Measurements from ENCODE around the gene ZFC3H1.

Gene ZFC3H1

DNA sequence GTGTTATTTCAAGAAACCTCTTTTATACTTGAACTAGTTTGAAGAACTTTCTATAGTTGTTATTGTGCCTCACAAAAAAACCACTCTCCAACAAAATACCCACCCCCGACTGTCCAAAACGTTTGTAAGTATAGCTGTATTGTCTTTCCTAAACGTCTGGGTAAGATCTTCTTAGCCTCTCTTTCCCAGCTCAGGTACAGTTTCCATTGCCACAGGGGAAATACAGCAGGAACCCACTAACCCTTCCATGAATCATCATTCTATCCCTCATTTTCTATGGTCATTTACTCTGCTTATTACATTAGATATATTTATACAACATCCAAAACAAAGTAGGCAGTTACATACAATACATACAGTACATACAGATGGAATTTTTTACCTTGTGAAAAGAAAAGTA lies 70.8 kb downstream of the ZFC3H1 start:
- Histone ChIP-seq H3K9me3 (replicated peaks in 1 of 2; ENCODE audit: control insufficient read depth in 2 of 2, insufficient read depth in 1 of 2, low read depth in 1 of 2, low read length in 2 of 2) (no peaks in the 10 kb centered on the region), H3K23ac (ENCODE audit: low read depth, low read length, poor library complexity) (no peak overlapping the region), H3K18ac (ENCODE audit: low read length) (no peak overlapping the region), H3K36me3 (replicated peaks in 1 of 2; ENCODE audit: control insufficient read depth in 2 of 2, insufficient read depth in 2 of 2, low read length in 2 of 2) (no peaks in the 10 kb centered on the region), H3K27ac (replicated peaks; ENCODE audit: low read length) (no peak overlapping the region), H2BK12ac (ENCODE audit: low read length) (no peak overlapping the region), H2AK5ac (ENCODE audit: low read depth, low read length) (no peak overlapping the region), H3K14ac (ENCODE audit: low read length) (no peak overlapping the region), H3K79me1 (ENCODE audit: low read depth, low read length) (no peaks in the 10 kb centered on the region), H3K4me1 (ENCODE audit: control insufficient read depth in 2 of 2, insufficient read depth in 1 of 2, low read depth in 1 of 2, low read length in 2 of 2) (peaks cover 0 to 3% of the 10 kb centered on the region in 2 donors), H4K91ac (ENCODE audit: low read depth, low read length, poor library complexity) (no peak overlapping the region), H3K27me3 (ENCODE audit: control insufficient read depth in 3 of 3, insufficient read depth in 3 of 3, low read depth in 1 of 3, low read length in 3 of 3) (no peaks in the 10 kb centered on the region), H2AFZ (ENCODE audit: low read length) (peak overlapping the region; percentile 56), H3K4me3 (ENCODE audit: low read length in 2 of 2) (no peak overlapping the region), H2BK120ac (ENCODE audit: low read depth, low read length) (no peak overlapping the region), H2BK5ac (ENCODE audit: low read length) (no peak overlapping the region), H4K8ac (ENCODE audit: low read depth, low read length) (no peak overlapping the region), H2BK15ac (ENCODE audit: low read length) (no peak overlapping the region), H3K4ac (ENCODE audit: low read length) (no peak overlapping the region), H3K9ac (ENCODE audit: low read depth, low read length, poor library complexity) (no peak overlapping the region), H3K4me2 (ENCODE audit: insufficient read depth, low read length, poor library complexity, severe bottlenecking) (no peak overlapping the region)
- no peak for DNase-seq (ENCODE audit: low spot score)
- WGBS, 2 donors (ENCODE audit: extremely low coverage in 2 of 2, insufficient read length in 2 of 2, insufficient replicate concordance in 1 of 2), result no CpG with 5 or more reads among the region's 3 CpGs

DNA sequence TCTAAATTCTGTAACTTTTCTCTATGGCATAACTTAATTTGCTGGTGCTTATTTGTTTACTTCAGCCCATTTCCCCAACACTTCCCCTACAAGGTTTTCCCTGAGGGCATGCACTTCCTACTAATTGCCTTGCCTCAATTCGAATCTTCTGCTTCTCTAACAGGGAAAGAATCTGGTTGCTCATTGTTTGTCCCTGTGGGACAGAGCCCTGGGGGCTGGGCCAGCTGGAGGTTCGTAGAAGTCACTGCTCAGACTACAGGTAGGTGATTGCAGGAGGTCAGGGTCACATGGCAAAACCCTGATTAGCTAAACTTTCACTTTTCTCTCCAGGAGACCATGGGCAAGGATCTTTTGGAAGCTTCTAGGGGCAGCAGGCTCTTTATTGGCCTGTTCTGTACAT lies 72.0 kb downstream of the ZFC3H1 start:
- no peak overlapping the region for H3K9ac ChIP-seq (ENCODE audit: low read depth, low read length, poor library complexity)
- DNase-seq (ENCODE audit: low spot score), result no peak
- H3K14ac ChIP-seq (ENCODE audit: low read length), result no peak overlapping the region
- H2AK5ac ChIP-seq (ENCODE audit: low read depth, low read length), result no peak overlapping the region
- H3K18ac ChIP-seq (ENCODE audit: low read length), result no peak overlapping the region
- no peak overlapping the region for H2BK15ac ChIP-seq (ENCODE audit: low read length)
- no peak overlapping the region for H3K4ac ChIP-seq (ENCODE audit: low read length)
- no peak overlapping the region for H4K91ac ChIP-seq (ENCODE audit: low read depth, low read length, poor library complexity)
- no peak overlapping the region for H3K27ac ChIP-seq (replicated peaks; ENCODE audit: low read length)
- H2BK120ac ChIP-seq (ENCODE audit: low read depth, low read length), result no peak overlapping the region
- H3K4me1 ChIP-seq (ENCODE audit: control insufficient read depth in 2 of 2, insufficient read depth in 1 of 2, low read depth in 1 of 2, low read length in 2 of 2), result peaks cover 0 to 6% of the 10 kb centered on the region in 2 donors
- H3K4me2 ChIP-seq (ENCODE audit: insufficient read depth, low read length, poor library complexity, severe bottlenecking), result no peak overlapping the region
- no peak overlapping the region for H4K8ac ChIP-seq (ENCODE audit: low read depth, low read length)
- no peaks in the 10 kb centered on the region for H3K36me3 ChIP-seq (replicated peaks in 1 of 2; ENCODE audit: control insufficient read depth in 2 of 2, insufficient read depth in 2 of 2, low read length in 2 of 2)
- no peak overlapping the region for H3K23ac ChIP-seq (ENCODE audit: low read depth, low read length, poor library complexity)
- H3K27me3 ChIP-seq (ENCODE audit: control insufficient read depth in 3 of 3, insufficient read depth in 3 of 3, low read depth in 1 of 3, low read length in 3 of 3), result no peaks in the 10 kb centered on the region
- H3K79me1 ChIP-seq (ENCODE audit: low read depth, low read length), result no peaks in the 10 kb centered on the region
- H2BK12ac ChIP-seq (ENCODE audit: low read length), result no peak overlapping the region
- H3K4me3 ChIP-seq (ENCODE audit: low read length in 2 of 2), result no peak overlapping the region
- no CpG with 5 or more reads among the region's 2 CpGs for WGBS, 2 donors (ENCODE audit: extremely low coverage in 2 of 2, insufficient read length in 2 of 2, insufficient replicate concordance in 1 of 2)
- no peaks in the 10 kb centered on the region for H3K9me3 ChIP-seq (replicated peaks in 1 of 2; ENCODE audit: control insufficient read depth in 2 of 2, insufficient read depth in 1 of 2, low read depth in 1 of 2, low read length in 2 of 2)
- no peak overlapping the region for H2AFZ ChIP-seq (ENCODE audit: low read length)
- no peak overlapping the region for H2BK5ac ChIP-seq (ENCODE audit: low read length)

DNA sequence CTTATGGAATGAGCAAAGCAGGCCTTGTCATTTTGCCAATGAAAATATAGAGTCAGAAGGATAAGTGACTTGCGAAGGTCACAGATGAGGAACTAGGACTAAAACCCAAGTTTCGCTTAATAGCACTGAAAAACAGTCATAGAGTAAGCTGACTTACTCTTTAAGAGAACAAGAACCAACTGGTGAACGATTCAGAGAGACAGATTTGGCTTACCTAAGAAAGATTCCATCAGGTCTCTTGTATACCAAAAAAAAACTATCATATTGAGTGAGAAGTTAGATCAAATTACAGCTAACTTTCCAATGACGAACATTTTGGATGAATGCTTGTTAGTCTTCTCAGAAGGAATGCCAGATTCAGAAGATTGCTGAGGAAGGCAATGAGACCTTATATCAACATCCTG lies 74.2 kb downstream of the ZFC3H1 start:
- Histone ChIP-seq H2AK5ac (ENCODE audit: low read depth, low read length) (no peak overlapping the region), H3K9ac (ENCODE audit: low read depth, low read length, poor library complexity) (no peak overlapping the region), H3K9me3 (replicated peaks in 1 of 2; ENCODE audit: control insufficient read depth in 2 of 2, insufficient read depth in 1 of 2, low read depth in 1 of 2, low read length in 2 of 2) (no peaks in the 10 kb centered on the region), H3K4ac (ENCODE audit: low read length) (no peak overlapping the region), H2BK12ac (ENCODE audit: low read length) (no peak overlapping the region), H3K27me3 (ENCODE audit: control insufficient read depth in 3 of 3, insufficient read depth in 3 of 3, low read depth in 1 of 3, low read length in 3 of 3) (no peaks in the 10 kb centered on the region), H3K27ac (replicated peaks; ENCODE audit: low read length) (no peak overlapping the region), H4K8ac (ENCODE audit: low read depth, low read length) (no peak overlapping the region), H3K36me3 (replicated peaks in 1 of 2; ENCODE audit: control insufficient read depth in 2 of 2, insufficient read depth in 2 of 2, low read length in 2 of 2) (no peaks in the 10 kb centered on the region), H3K14ac (ENCODE audit: low read length) (no peak overlapping the region), H3K4me2 (ENCODE audit: insufficient read depth, low read length, poor library complexity, severe bottlenecking) (no peak overlapping the region), H2BK5ac (ENCODE audit: low read length) (no peak overlapping the region), H3K79me1 (ENCODE audit: low read depth, low read length) (no peaks in the 10 kb centered on the region), H2BK120ac (ENCODE audit: low read depth, low read length) (no peak overlapping the region), H2AFZ (ENCODE audit: low read length) (no peak overlapping the region), H3K4me3 (ENCODE audit: low read length in 2 of 2) (no peak overlapping the region), H2BK15ac (ENCODE audit: low read length) (no peak overlapping the region), H3K4me1 (ENCODE audit: control insufficient read depth in 2 of 2, insufficient read depth in 1 of 2, low read depth in 1 of 2, low read length in 2 of 2) (peaks cover 0 to 6% of the 10 kb centered on the region in 2 donors), H3K23ac (ENCODE audit: low read depth, low read length, poor library complexity) (no peak overlapping the region), H4K91ac (ENCODE audit: low read depth, low read length, poor library complexity) (no peak overlapping the region), H3K18ac (ENCODE audit: low read length) (no peak overlapping the region)
- DNase-seq (ENCODE audit: low spot score), result no peak
- WGBS, 2 donors (ENCODE audit: extremely low coverage in 2 of 2, insufficient read length in 2 of 2, insufficient replicate concordance in 1 of 2), result no CpG with 5 or more reads among the region's 4 CpGs

DNA sequence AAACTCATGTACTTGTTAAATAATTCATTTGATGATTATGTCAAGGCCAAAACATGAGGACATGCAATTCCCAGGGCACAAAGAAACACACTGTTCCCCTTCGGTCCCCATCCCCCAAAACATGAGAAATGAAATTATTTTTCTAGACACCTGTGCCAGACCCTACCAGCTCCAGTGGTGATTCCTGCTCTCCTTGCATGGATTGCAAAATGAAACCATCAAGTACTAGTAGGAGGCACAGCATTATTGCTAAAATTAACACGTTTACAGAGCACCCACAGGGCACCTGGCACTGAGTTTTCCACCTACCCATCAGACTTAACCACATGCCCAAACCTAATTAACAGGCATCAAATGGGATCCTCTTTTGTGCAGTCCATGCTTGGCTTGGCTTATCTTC lies 76.6 kb downstream of the ZFC3H1 start:
- Histone ChIP-seq H2BK120ac (ENCODE audit: low read depth, low read length) (no peak overlapping the region), H4K8ac (ENCODE audit: low read depth, low read length) (no peak overlapping the region), H2BK12ac (ENCODE audit: low read length) (no peak overlapping the region), H2BK15ac (ENCODE audit: low read length) (no peak overlapping the region), H3K14ac (ENCODE audit: low read length) (no peak overlapping the region), H3K4me1 (ENCODE audit: control insufficient read depth in 2 of 2, insufficient read depth in 1 of 2, low read depth in 1 of 2, low read length in 2 of 2) (peaks cover 0 to 6% of the 10 kb centered on the region in 2 donors), H2AFZ (ENCODE audit: low read length) (no peak overlapping the region), H3K4me3 (ENCODE audit: low read length in 2 of 2) (no peak overlapping the region), H3K4ac (ENCODE audit: low read length) (no peak overlapping the region), H4K91ac (ENCODE audit: low read depth, low read length, poor library complexity) (no peak overlapping the region), H3K9me3 (replicated peaks in 1 of 2; ENCODE audit: control insufficient read depth in 2 of 2, insufficient read depth in 1 of 2, low read depth in 1 of 2, low read length in 2 of 2) (no peaks in the 10 kb centered on the region), H3K36me3 (replicated peaks in 1 of 2; ENCODE audit: control insufficient read depth in 2 of 2, insufficient read depth in 2 of 2, low read length in 2 of 2) (no peaks in the 10 kb centered on the region), H2BK5ac (ENCODE audit: low read length) (no peak overlapping the region), H3K18ac (ENCODE audit: low read length) (no peak overlapping the region), H3K79me1 (ENCODE audit: low read depth, low read length) (no peaks in the 10 kb centered on the region), H2AK5ac (ENCODE audit: low read depth, low read length) (no peak overlapping the region), H3K27me3 (ENCODE audit: control insufficient read depth in 3 of 3, insufficient read depth in 3 of 3, low read depth in 1 of 3, low read length in 3 of 3) (no peaks in the 10 kb centered on the region), H3K23ac (ENCODE audit: low read depth, low read length, poor library complexity) (no peak overlapping the region), H3K4me2 (ENCODE audit: insufficient read depth, low read length, poor library complexity, severe bottlenecking) (no peak overlapping the region), H3K27ac (replicated peaks; ENCODE audit: low read length) (peak overlapping the region; percentile 54), H3K9ac (ENCODE audit: low read depth, low read length, poor library complexity) (no peak overlapping the region)
- DNase-seq (ENCODE audit: low spot score), result no peak
- no CpG with 5 or more reads among the region's 2 CpGs for WGBS, 2 donors (ENCODE audit: extremely low coverage in 2 of 2, insufficient read length in 2 of 2, insufficient replicate concordance in 1 of 2)
